Neural progenitor cell (in vitro differentiated cells): Measurements from ENCODE around the gene ARAP3.

ENCODE experiments used
- EZH2 ChIP-seq: fragments of 200-600 bp; sonication (generic); IDR thresholded peaks from 2 replicates; pipeline ENCODE4 v1.6.1; 2017; ENCODE audit warnings: antibody characterized with exemption, mild to moderate bottlenecking, moderate library complexity
- TF ChIP-seq, protein P1 (sequence below): fragments of 200-600 bp; sonication (generic); IDR thresholded peaks from 2 replicates; pipeline ENCODE4 v1.5.1; 2017; ENCODE audit warnings: antibody characterized with exemption, mild to moderate bottlenecking

DNA sequence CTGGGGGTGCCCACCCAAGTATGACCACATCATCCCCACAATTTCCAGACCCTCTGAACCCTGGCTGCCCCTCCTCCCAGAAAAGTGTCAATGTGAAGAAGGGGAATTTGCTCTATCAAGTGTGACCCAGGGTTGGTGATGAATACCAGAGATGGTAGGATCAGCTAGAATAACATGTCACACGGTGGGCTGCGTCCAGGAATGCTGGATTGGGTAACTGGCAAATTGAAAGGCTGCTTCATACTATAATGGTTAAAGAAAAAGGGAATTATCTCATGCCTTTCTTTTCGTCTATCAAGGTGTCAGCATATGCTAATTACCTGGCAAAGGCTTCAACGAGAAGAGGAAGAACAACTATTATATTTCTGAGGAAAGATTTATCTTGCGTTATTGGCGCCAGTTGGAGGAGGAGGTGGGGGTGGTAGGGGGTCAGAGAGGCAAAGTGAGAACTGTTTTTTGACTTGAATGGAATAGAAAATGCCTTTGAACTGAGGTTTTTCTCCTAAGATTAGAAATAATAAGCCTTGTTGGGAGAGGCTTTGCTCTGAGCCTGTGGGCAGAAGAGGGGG, 27.8 kb upstream of the ARAP3 start:
- TF ChIP-seq, protein P1, sequence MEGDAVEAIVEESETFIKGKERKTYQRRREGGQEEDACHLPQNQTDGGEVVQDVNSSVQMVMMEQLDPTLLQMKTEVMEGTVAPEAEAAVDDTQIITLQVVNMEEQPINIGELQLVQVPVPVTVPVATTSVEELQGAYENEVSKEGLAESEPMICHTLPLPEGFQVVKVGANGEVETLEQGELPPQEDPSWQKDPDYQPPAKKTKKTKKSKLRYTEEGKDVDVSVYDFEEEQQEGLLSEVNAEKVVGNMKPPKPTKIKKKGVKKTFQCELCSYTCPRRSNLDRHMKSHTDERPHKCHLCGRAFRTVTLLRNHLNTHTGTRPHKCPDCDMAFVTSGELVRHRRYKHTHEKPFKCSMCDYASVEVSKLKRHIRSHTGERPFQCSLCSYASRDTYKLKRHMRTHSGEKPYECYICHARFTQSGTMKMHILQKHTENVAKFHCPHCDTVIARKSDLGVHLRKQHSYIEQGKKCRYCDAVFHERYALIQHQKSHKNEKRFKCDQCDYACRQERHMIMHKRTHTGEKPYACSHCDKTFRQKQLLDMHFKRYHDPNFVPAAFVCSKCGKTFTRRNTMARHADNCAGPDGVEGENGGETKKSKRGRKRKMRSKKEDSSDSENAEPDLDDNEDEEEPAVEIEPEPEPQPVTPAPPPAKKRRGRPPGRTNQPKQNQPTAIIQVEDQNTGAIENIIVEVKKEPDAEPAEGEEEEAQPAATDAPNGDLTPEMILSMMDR = no peak
- no peak for TF ChIP-seq EZH2
